Esophagus squamous epithelium (tissue), 5 donors: ENCODE measurements around the gene ZNF670. TPM values are rescaled to one million over a fixed set of nuclear protein-coding genes. Genes with fewer than 3 reads are reported as not detected.
"Not testable (repeated sequence)": the region's sequence is repeated elsewhere in the genome, so short reads cannot be mapped to it uniquely, and the experiment has no call there.

ENCODE experiments used
- DNase-seq: peaks from one replicate; lab custom pipeline; 2025; lab: John Stamatoyannopoulos, UW
- H3K27ac ChIP-seq, 4 donors: fragments of 200-600 bp; sonication (generic); one replicate each; pipeline ENCODE4 v1.5.1; 2016 to 2019; ENCODE audit warnings: mild to moderate bottlenecking in 1 of 4
- H3K27me3 ChIP-seq, 4 donors: fragments of 200-600 bp; sonication (generic); 1 replicate in 3 of 4; 2 replicates in 1 of 4; pipeline versions ENCODE4 v1.5.1 to v1.6.0; 2017 to 2021; ENCODE audit warnings: antibody characterized with exemption in 1 of 4
- H3K36me3 ChIP-seq, 3 donors: fragments of 200-600 bp; sonication (generic); one replicate each; pipeline ENCODE4 v1.5.1; 2016 to 2019
- H3K4me1 ChIP-seq, 3 donors: fragments of 200-600 bp; sonication (generic); one replicate each; pipeline ENCODE4 v1.5.1; 2017 to 2019
- H3K4me3 ChIP-seq, 4 donors: fragments of 200-600 bp; sonication (generic); 1 replicate in 3 of 4; 2 replicates in 1 of 4; pipeline ENCODE4 v1.5.1; 2016 to 2019; ENCODE audit warnings: mild to moderate bottlenecking in 2 of 4, moderate library complexity in 1 of 4
- H3K9me3 ChIP-seq, 3 donors: fragments of 200-600 bp; sonication (generic); one replicate each; pipeline ENCODE4 v1.5.1; 2016 to 2019
- POLR2A ChIP-seq, 4 donors: fragments of 450-650 bp; IDR thresholded peaks; one replicate each; pipeline ENCODE4 v1.6.1; 2017; ENCODE audit warnings: antibody characterized with exemption in 4 of 4, mild to moderate bottlenecking in 4 of 4, moderate library complexity in 3 of 4
- WGBS, 2 donors: methylation state at CpG; one replicate each; pipeline ENCODE4 v1.1.5; 2018; 5-methylcytosine and 5-hydroxymethylcytosine counted together
- intact Hi-C: fragments of 100-400 bp; cut with DNase I; formaldehyde crosslinking; loops from one replicate; pipeline ENCODE4 v1.15.0; 2022
- total RNA-seq, 4 donors: library from RNA; depleted of rRNA; stranded (reverse); fragments of >200 nt; gene quantifications; one replicate each; pipeline ENCODE4 v1.1.0, GENCODE V29; 2016
- TF ChIP-seq, protein P1 (sequence below), 6 experiments: fragments of 450-650 bp in 4 of 6; fragments of 200-600 bp in 2 of 6; sonication (generic) in 2 of 6; IDR thresholded peaks; one replicate each; pipeline ENCODE4 v1.5.1; 2016 to 2019; ENCODE audit warnings: antibody characterized with exemption in 6 of 6, mild to moderate bottlenecking in 4 of 6, moderate library complexity in 4 of 6
- donor health status: DM: yes; HTN: yes; CAD: no.

ZNF670 gene
- 1 to 10 TPM in 2 of 4 donors, under 1 TPM in 2; 0.57 to 4.0 (median 1.1) TPM for total RNA-seq

DNA sequence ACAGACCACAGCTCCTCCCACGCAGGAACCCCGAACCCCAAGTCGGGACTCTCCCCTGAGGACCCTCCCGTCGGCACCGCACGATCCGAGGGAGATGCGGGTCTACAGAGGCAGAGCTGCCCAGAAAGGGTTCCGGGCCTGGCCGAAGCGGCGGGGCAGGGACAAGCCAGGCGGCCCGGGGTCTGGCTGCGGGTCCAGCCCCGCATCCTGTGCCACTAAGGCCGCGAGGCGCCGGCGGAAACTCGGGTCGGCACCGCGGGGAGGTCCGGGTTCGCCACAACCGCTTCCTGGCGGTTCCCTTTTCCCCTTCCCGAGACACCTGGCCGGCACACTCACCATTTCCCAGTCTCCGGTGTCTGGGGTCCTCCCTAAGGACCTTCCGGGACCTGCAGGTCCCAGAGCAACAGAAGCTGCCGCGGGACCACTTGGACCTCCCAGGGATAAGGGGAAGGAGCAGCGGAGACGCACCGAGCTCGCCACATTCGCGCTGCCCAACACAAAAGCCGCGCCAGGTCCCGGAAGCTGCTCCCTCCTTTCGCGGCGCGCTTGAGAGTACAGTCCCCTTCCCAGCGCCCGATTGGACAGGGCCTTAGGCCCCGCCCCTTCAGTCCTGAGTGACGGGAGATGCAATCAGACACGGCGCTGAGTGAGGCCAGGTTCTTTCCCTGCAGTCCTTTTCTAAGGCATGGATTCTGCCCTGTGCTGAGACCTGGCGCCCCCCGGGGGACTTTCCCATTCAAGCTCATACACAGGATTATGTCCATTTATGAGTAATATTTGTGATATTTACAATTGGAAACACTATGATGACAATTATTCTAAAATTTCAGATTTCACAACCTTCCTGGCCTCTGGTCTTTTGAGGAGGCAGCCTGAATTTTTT lies at the start of gene ZNF670:
TSS of gene ZNF670 (minus strand) at position 554 of the 883 bp plus-strand sequence. CDS start at position 339, 215 bp downstream.
- WGBS, 2 donors: 0 to 1% methylated on average over 11 to 12 of the region's 57 CpGs

DNA sequence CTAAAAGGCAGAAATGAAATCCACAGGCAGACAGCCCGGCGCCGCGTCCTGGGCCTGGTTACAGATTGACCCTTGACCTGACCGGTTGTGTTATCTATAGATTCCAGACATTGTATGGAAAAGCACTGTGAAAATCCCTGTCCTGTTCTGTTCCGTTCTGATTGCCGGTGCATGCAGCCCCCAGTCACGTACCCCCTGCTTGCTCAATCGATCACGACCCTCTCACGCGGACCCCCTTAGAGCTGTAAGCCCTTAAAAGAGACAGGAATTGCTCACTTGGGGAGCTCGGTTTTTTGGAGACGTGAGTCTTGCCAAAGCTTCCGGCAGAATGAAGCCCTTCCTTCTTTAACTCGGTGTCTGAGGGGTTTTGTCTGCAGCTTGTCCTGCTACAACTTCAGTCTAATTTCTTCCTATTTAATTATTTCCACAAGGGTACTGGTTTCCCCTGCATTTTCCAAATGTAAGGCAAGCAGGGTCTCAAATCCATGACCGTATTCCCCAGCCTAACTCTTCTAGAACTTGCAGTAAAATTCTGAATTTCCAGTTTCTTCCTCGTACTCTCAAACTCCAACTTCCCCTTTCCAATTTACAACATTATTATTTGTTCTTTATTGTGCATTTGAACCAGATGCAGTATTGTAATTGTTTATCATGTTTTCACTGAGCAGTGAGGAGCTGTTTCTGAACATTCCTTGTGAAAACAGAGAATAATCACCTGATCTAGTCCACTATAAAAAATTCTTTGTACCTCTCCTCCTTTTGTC lies 49.1 kb upstream of the ZNF670 start:
- peaks cover 0 to 19% (median 0%) of the 10 kb centered on the region in 3 donors for H3K36me3 ChIP-seq
- H3K27me3 ChIP-seq, H3K4me1 ChIP-seq, intact Hi-C loops, DNase-seq: not testable (repeated sequence)
- peak overlapping the region in 2 of 4 donors; percentile 0 to 45 for H3K27ac ChIP-seq
- peak overlapping the region in 1 of 4 donors; percentile 31 for H3K4me3 ChIP-seq
- H3K9me3 ChIP-seq: peaks cover 0 to 28% (median 3%) of the 10 kb centered on the region in 3 donors
- 14 to 32% methylated on average over 13 of the region's 18 CpGs for WGBS, 2 donors

More for the DNA sequence above, at the start of gene ZNF670:
- peak; percentile 52 for DNase-seq
- intact Hi-C loops: no loop called here
- H3K36me3 ChIP-seq: no peaks in the 10 kb centered on the region
- no peaks in the 10 kb centered on the region for H3K9me3 ChIP-seq
- H3K27me3 ChIP-seq: no peaks in the 10 kb centered on the region
- TF ChIP-seq, protein P1, sequence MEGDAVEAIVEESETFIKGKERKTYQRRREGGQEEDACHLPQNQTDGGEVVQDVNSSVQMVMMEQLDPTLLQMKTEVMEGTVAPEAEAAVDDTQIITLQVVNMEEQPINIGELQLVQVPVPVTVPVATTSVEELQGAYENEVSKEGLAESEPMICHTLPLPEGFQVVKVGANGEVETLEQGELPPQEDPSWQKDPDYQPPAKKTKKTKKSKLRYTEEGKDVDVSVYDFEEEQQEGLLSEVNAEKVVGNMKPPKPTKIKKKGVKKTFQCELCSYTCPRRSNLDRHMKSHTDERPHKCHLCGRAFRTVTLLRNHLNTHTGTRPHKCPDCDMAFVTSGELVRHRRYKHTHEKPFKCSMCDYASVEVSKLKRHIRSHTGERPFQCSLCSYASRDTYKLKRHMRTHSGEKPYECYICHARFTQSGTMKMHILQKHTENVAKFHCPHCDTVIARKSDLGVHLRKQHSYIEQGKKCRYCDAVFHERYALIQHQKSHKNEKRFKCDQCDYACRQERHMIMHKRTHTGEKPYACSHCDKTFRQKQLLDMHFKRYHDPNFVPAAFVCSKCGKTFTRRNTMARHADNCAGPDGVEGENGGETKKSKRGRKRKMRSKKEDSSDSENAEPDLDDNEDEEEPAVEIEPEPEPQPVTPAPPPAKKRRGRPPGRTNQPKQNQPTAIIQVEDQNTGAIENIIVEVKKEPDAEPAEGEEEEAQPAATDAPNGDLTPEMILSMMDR (IDR thresholded peaks at IDR 0.05): no peak
- TF ChIP-seq POLR2A (IDR thresholded peaks at IDR 0.05): peak in 2 of 4 donors; percentile 48 to 67
- H3K4me1 ChIP-seq: peaks cover 0 to 20% (median 6%) of the 10 kb centered on the region in 3 donors
- H3K4me3 ChIP-seq: peak within 1 kb of the TSS; percentile 64 to 78 (median 76)
- H3K27ac ChIP-seq: peak within 1 kb of the TSS; percentile 76 to 84 (median 80)

DNA sequence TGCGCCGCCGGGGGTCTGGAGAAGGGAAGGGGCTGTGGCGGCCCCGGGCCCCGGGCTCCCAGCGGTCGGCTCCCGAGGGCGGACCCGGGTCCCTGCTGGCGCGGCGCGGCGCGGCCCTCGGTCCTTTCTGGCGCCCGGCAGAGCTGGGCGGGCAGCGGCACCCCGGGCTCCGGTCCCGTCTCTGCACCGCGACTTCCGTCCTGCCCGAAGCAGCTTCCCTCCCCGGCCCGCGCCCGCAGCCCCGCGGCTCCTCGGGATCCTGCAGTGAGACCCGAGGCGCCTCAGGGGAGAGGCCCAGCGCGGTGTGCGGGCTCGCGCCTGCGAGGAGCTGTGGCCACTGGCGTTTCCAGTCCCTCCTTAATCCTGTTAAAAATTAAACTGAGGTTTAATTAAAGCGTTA lies 48.0 kb upstream of the ZNF670 start:
- no CpG with 5 or more reads among the region's 46 CpGs for WGBS, 2 donors

DNA sequence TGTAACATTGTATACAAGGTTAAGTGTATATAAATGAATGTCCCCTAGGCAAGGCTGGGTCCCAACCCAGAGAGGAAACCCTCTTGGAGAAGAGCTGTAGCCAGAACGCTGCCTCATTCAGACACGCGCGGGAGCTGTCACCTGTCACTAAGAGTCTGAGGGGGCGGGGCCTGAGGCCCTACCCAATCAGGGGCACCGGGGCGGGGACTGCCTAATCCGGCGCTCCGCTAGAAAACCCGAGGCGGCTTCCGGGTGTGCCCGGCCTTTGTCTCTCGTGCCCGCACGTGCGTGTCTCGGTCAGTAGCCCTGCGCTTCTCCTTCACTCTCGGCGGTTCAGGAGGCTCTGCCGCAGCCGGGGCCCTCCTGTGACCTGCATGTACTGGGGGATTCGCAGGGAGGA lies 47.6 kb upstream of the ZNF670 start:
- H3K4me1 ChIP-seq, intact Hi-C loops, H3K27ac ChIP-seq, H3K36me3 ChIP-seq, H3K27me3 ChIP-seq, H3K4me3 ChIP-seq, DNase-seq: not testable (repeated sequence)
- H3K9me3 ChIP-seq: peaks cover 0 to 13% (median under 1%) of the 10 kb centered on the region in 3 donors
- no CpG with 5 or more reads among the region's 25 CpGs for WGBS, 2 donors

More for the DNA sequence above, 48.0 kb upstream of the ZNF670 start:
- H3K27me3 ChIP-seq, H3K36me3 ChIP-seq, H3K4me3 ChIP-seq, DNase-seq, intact Hi-C loops, H3K4me1 ChIP-seq, H3K27ac ChIP-seq: not testable (repeated sequence)
- H3K9me3 ChIP-seq: peaks cover 0 to 17% (median 3%) of the 10 kb centered on the region in 3 donors

DNA sequence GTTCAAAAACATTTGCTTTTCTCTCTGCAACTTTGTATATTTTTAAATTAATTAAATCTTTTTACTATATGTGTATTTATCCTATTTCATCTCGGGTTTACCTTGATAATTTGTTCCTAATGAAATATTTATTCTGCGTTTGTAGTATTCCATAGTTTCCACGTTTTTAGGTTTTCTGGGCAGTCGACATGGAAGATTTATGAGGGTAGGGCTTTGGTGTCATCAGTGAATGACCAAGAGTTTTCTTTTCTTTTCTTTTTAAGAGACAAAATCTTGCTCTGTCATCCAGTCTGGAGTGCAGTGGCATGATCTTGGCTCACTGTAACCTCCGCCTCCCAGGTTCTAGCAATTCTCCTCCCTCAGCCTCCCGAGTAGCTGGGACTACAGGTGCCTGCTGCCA lies 42.8 kb upstream of the ZNF670 start:
- TF ChIP-seq POLR2A (IDR thresholded peaks at IDR 0.05): no peak
- TF ChIP-seq, protein P1 (IDR thresholded peaks at IDR 0.05): no peak
- Histone ChIP-seq H3K27ac (no peak overlapping the region), H3K4me1 (no peaks in the 10 kb centered on the region), H3K36me3 (no peaks in the 10 kb centered on the region), H3K4me3 (no peak overlapping the region), H3K27me3 (no peaks in the 10 kb centered on the region), H3K9me3 (no peaks in the 10 kb centered on the region)
- DNase-seq: no peak
- intact Hi-C loops: no loop called here
- 69 to 78% methylated on average over 6 of the region's 6 CpGs for WGBS, 2 donors

DNA sequence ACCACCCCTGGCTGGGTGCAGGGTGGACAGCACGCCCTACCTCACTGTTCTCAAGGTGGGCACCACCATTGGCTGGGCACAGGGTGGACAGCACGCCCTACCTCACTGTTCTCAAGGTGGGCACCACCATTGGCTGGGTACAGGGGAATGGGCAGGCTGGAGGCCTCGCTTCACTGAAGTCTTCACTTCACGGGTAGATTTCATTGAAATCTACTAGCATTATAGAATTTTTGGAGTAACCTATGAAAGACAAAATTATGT lies 41.7 kb upstream of the ZNF670 start:
- WGBS, 2 donors: 86% methylated on average over 3 of the region's 4 CpGs; no CpG with 5 or more reads in 1 of the 2 donors
- H3K9me3 ChIP-seq, H3K4me3 ChIP-seq, H3K36me3 ChIP-seq, intact Hi-C loops, H3K27me3 ChIP-seq, H3K4me1 ChIP-seq, H3K27ac ChIP-seq, DNase-seq: not testable (repeated sequence)
